ENCODE results near the gene CEL.

Gene CEL

GRCh38 chr9:133106511-133107244 is 44.9 kb downstream of the CEL start:
- no peak for DNase-seq

- no peak for DNase-seq
Measured at GRCh38 chr9:133107245-133107722, 45.5 kb downstream of the CEL start.

GRCh38 chr9:133107961-133108793 is 46.4 kb downstream of the CEL start:
- DNase-seq: no peak

GRCh38 chr9:133108794-133109641 is 47.2 kb downstream of the CEL start:
- DNase-seq: no peak

GRCh38 chr9:133109931-133110650 is 48.3 kb downstream of the CEL start:
- no peak for DNase-seq

GRCh38 chr9:133111808-133112662 is 50.3 kb downstream of the CEL start:
- DNase-seq: no peak

GRCh38 chr9:133112663-133113026 is 50.9 kb downstream of the CEL start:
- DNase-seq: peak; percentile 58

- no peak for DNase-seq
Measured at GRCh38 chr9:133113163-133113948, 51.6 kb downstream of the CEL start.

GRCh38 chr9:133113949-133114885 is 52.4 kb downstream of the CEL start:
- no peak for DNase-seq

GRCh38 chr9:133114886-133115603 is 53.3 kb downstream of the CEL start:
- DNase-seq: no peak

- DNase-seq: no peak
Measured at GRCh38 chr9:133115604-133116345, 54.0 kb downstream of the CEL start.

- DNase-seq: no peak
Measured at GRCh38 chr9:133116346-133117231, 54.8 kb downstream of the CEL start.

GRCh38 chr9:133117271-133118178 is 55.7 kb downstream of the CEL start:
- no peak for DNase-seq

- DNase-seq: no peak
Measured at GRCh38 chr9:133118179-133118520, 56.4 kb downstream of the CEL start.

GRCh38 chr9:133118568-133118967 is 56.8 kb downstream of the CEL start:
- DNase-seq: no peak

Data from activated gamma-delta T cell treated with Interleukin-2 at 50 U/mL for 16 hours (primary cell).